Activated naive CD8-positive, alpha-beta T cell treated with anti-CD3 and anti-CD28 coated beads, Interleukin-2, amount 50 U/mL, for 16 hours (primary cell): ENCODE results near the gene GPR12.
"Not testable (repeated sequence)": the region's sequence is repeated elsewhere in the genome, so short reads cannot be mapped to it uniquely, and the experiment has no call there.

Source experiments
- DNase-seq: peaks from one replicate; pipeline ENCODE4 v3.0.0-alpha.2; 2020; ENCODE audit warnings: low read depth, low spot score

GPR12 gene

GRCh38 chr13:26747706-26748105, 12.9 kb downstream of the GPR12 start:
- DNase-seq = no peak

GRCh38 chr13:26743971-26744370, 16.6 kb downstream of the GPR12 start:
- DNase-seq = no peak

GRCh38 chr13:26742691-26743358, 17.8 kb downstream of the GPR12 start:
- no peak for DNase-seq

- DNase-seq = no peak
Observed at GRCh38 chr13:26735677-26736076, 24.9 kb downstream of the GPR12 start.

- DNase-seq = no peak
Observed at GRCh38 chr13:26727633-26728032, 33.0 kb downstream of the GPR12 start.

GRCh38 chr13:26727122-26727521, 33.5 kb downstream of the GPR12 start:
- no peak for DNase-seq

- DNase-seq = no peak
Observed at GRCh38 chr13:26726684-26727083, 33.9 kb downstream of the GPR12 start.

- not testable (repeated sequence) for DNase-seq
Observed at GRCh38 chr13:26723620-26724019, 37.0 kb downstream of the GPR12 start.

GRCh38 chr13:26722321-26722720, 38.3 kb downstream of the GPR12 start:
- no peak for DNase-seq

GRCh38 chr13:26721251-26722121, 39.1 kb downstream of the GPR12 start:
- DNase-seq = no peak

- no peak for DNase-seq
Observed at GRCh38 chr13:26719356-26719945, 41.1 kb downstream of the GPR12 start.

GRCh38 chr13:26718872-26719271, 41.7 kb downstream of the GPR12 start:
- DNase-seq = no peak

- DNase-seq = no peak
Observed at GRCh38 chr13:26718146-26718545, 42.4 kb downstream of the GPR12 start.

- no peak for DNase-seq
Observed at GRCh38 chr13:26716984-26717383, 43.6 kb downstream of the GPR12 start.

- no peak for DNase-seq
Observed at GRCh38 chr13:26713341-26713740, 47.2 kb downstream of the GPR12 start.

GRCh38 chr13:26711211-26711610, 49.4 kb downstream of the GPR12 start:
- no peak for DNase-seq

GRCh38 chr13:26710166-26710565, 50.4 kb downstream of the GPR12 start:
- no peak for DNase-seq

- no peak for DNase-seq
Observed at GRCh38 chr13:26709461-26709860, 51.1 kb downstream of the GPR12 start.

GRCh38 chr13:26708007-26708297, 52.6 kb downstream of the GPR12 start:
- DNase-seq = no peak

GRCh38 chr13:26707122-26708006, 53.2 kb downstream of the GPR12 start:
- DNase-seq = no peak

GRCh38 chr13:26706381-26706780, 54.2 kb downstream of the GPR12 start:
- no peak for DNase-seq

- no peak for DNase-seq
Observed at GRCh38 chr13:26705536-26705935, 55.0 kb downstream of the GPR12 start.
